Fibroblast of mammary gland (primary cell): ENCODE measurements around the gene KCNC3.

Source experiments
- DNase-seq: peaks from one replicate; pipeline ENCODE4 v3.0.0-alpha.2; 2010; ENCODE audit warnings: low read depth
- H3K4me3 ChIP-seq: 2 replicates; pipeline ENCODE4 v1.5.1; 2011; ENCODE audit warnings: low read depth, mild to moderate bottlenecking, low read length, moderate library complexity; ENCODE audit not compliant: control insufficient read depth
- CTCF ChIP-seq: conservative IDR thresholded peaks from 2 replicates; pipeline ENCODE4 v1.5.1; 2011; ENCODE audit warnings: low read depth, low read length, inconsistent platforms; ENCODE audit not compliant: control insufficient read depth, insufficient read depth

The KCNC3 gene

GRCh38 chr19:50309396-50310125 lies 19.6 kb downstream of the KCNC3 start:
- DNase-seq: no peak
- no peak overlapping the region for H3K4me3 ChIP-seq
- TF ChIP-seq CTCF: no peak

DNA sequence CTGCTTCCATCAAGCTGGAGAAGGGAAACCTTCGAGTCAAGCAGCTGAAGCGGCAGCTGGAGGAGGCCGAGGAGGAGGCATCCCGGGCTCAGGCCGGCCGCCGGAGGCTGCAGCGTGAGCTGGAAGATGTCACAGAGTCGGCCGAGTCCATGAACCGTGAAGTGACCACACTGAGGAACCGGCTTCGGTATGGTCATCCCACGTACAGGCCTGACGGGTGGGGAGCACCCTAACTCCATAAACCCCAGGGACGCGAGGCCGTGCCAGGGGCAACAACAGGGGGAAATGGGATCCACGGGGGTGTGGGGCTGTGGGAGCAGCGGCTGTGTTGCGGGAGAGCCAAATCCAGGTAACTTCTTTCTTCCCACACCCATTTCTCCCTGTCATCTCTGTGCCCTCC lies 20.2 kb downstream of the KCNC3 start:
- TF ChIP-seq CTCF: no peak
- no peak for DNase-seq
- H3K4me3 ChIP-seq: no peak overlapping the region

DNA sequence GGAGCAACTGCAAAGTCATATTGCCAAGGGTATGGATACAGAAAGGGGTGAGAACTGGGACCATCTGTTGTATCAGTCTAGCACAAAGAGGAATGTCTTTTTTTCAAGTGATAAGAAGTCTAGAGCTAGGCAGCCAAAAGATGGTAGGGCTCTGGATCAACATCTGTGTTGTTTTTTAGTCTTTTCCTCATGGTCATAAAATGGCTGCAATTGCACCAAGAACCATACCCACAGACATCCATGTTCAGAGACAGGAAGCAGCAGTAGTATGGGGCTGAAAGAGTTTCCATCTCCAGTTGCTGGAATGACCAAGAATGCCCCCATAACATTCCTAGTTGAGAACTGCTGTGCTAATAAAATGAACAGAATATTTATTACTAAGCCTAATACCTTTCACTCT lies 25.6 kb downstream of the KCNC3 start:
- no peak overlapping the region for H3K4me3 ChIP-seq
- DNase-seq: no peak
- TF ChIP-seq CTCF: no peak

DNA sequence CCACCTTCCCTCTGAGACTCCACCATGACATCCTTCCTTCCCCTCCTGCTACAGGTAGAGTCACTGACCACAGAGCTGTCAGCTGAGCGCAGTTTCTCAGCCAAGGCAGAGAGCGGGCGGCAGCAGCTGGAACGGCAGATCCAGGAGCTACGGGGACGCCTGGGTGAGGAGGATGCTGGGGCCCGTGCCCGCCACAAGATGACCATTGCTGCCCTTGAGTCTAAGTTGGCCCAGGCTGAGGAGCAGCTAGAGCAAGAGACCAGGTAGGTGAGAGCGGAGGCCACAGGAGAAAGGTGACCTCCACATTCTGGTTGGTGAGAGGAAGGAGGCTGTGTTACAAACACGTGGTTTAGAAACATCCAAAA lies 27.6 kb downstream of the KCNC3 start:
- DNase-seq: no peak
- H3K4me3 ChIP-seq: no peak overlapping the region
- TF ChIP-seq CTCF: no peak

- DNase-seq: peak; percentile 91
- no peak for TF ChIP-seq CTCF
- H3K4me3 ChIP-seq: no peak overlapping the region
Observed at GRCh38 chr19:50300814-50301606, 28.2 kb downstream of the KCNC3 start.

DNA sequence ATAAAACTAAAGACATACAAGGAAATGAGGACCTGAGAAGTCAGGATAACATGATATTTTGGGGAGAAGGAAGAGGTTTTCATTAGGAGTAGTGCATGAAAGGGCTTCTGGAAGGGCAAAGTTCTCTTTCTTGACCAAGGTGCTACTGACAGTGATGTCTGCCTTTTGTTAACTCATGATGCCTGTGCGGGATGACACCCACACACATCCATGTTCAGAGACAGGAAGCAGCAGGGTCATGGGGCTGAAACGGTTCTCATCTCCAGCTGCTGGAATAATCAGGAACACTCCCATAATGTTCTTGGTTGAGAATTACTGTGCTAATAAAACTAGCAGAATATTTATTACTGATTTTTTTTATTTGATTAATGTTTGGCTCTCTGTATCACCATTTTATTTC lies 29.1 kb downstream of the KCNC3 start:
- no peak for TF ChIP-seq CTCF
- peak; percentile 56 for DNase-seq
- H3K4me3 ChIP-seq: no peak overlapping the region
